Thyroid gland (tissue), 4 donors: ENCODE results near the gene ZFP1.

Experiments
- POLR2A ChIP-seq, 2 donors: fragments of 450-650 bp; IDR thresholded peaks; one replicate each; pipeline ENCODE4 v1.6.1; 2017; ENCODE audit warnings: antibody characterized with exemption in 2 of 2, mild to moderate bottlenecking in 2 of 2, moderate library complexity in 1 of 2
- TF ChIP-seq, protein P1 (sequence below), 6 experiments: fragments of 200-600 bp in 3 of 6; fragments of 450-650 bp in 3 of 6; sonication (generic) in 3 of 6; IDR thresholded peaks; one replicate each; pipeline ENCODE4 v1.5.1; 2016 to 2019; ENCODE audit warnings: antibody characterized with exemption in 6 of 6, mild to moderate bottlenecking in 2 of 6, inconsistent platforms in 1 of 6, moderate library complexity in 1 of 6

DNA sequence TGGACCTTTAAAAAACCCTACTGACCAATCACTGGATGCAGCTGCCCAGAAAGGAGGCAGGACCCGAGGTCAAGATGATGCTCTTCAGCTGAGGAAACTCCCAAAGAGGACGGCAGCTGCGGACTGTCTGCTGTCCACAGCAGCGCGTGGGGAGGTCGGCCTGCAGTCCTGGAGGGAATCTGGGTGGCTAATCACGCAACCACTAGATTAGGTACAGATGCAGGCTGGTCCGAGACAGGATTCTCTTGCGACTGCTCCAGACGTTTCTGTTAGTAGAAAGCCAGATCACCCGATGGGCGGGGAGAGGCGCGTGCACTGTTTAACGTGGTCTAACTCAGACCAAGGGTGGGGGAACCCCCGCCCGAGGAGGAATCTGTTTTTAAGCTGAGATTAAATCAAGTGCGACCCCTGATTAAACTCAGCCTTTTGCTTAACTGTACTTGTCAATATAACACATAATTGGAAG, 49.8 kb downstream of the ZFP1 start:
- TF ChIP-seq, protein P1, sequence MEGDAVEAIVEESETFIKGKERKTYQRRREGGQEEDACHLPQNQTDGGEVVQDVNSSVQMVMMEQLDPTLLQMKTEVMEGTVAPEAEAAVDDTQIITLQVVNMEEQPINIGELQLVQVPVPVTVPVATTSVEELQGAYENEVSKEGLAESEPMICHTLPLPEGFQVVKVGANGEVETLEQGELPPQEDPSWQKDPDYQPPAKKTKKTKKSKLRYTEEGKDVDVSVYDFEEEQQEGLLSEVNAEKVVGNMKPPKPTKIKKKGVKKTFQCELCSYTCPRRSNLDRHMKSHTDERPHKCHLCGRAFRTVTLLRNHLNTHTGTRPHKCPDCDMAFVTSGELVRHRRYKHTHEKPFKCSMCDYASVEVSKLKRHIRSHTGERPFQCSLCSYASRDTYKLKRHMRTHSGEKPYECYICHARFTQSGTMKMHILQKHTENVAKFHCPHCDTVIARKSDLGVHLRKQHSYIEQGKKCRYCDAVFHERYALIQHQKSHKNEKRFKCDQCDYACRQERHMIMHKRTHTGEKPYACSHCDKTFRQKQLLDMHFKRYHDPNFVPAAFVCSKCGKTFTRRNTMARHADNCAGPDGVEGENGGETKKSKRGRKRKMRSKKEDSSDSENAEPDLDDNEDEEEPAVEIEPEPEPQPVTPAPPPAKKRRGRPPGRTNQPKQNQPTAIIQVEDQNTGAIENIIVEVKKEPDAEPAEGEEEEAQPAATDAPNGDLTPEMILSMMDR (IDR thresholded peaks at IDR 0.05) = no peak
- no peak for TF ChIP-seq POLR2A (IDR thresholded peaks at IDR 0.05)
